Large intestine (tissue), 3 donors: ENCODE results near the gene CCDC9. TPM values are rescaled to one million over a fixed set of nuclear protein-coding genes. Genes with fewer than 3 reads are reported as not detected.

Experiments used
- DNase-seq, 2 donors: peaks; one replicate each; pipeline versions ENCODE4 v3.0.0 to v3.0.0-alpha.2; 2013
- H3K27ac ChIP-seq: one replicate; pipeline ENCODE4 v1.5.1; 2013; ENCODE audit warnings: low read length
- H3K27me3 ChIP-seq: 2 replicates; pipeline ENCODE4 v1.6.1; 2013; ENCODE audit warnings: low read length; ENCODE audit not compliant: control insufficient read depth, insufficient read depth
- H3K36me3 ChIP-seq: 2 replicates; pipeline ENCODE4 v1.6.1; 2013; ENCODE audit warnings: low read length; ENCODE audit not compliant: control insufficient read depth, insufficient read depth
- H3K4me1 ChIP-seq: one replicate; pipeline ENCODE4 v1.6.1; 2013; ENCODE audit warnings: low read length; ENCODE audit not compliant: control insufficient read depth, insufficient read depth
- H3K4me3 ChIP-seq: one replicate; pipeline ENCODE4 v1.5.1; 2013; ENCODE audit warnings: low read length
- H3K9me3 ChIP-seq: one replicate; pipeline ENCODE4 v1.6.1; 2013; ENCODE audit warnings: mild to moderate bottlenecking, low read depth, low read length, moderate library complexity; ENCODE audit not compliant: control insufficient read depth
- WGBS: methylation state at CpG from one replicate; pipeline ENCODE4 v1.1.5; 2013; ENCODE audit warnings: low lambda C conversion rate; ENCODE audit not compliant: insufficient coverage; 5-methylcytosine and 5-hydroxymethylcytosine counted together
- polyA plus RNA-seq: library from polyadenylated mRNA; unstranded; fragments of 120-200 nt; gene quantifications from one replicate; pipeline ENCODE4 v1.2.1, GENCODE V29; 2013

The CCDC9 gene
- polyA plus RNA-seq, 1 donor, result 23.2 TPM

DNA sequence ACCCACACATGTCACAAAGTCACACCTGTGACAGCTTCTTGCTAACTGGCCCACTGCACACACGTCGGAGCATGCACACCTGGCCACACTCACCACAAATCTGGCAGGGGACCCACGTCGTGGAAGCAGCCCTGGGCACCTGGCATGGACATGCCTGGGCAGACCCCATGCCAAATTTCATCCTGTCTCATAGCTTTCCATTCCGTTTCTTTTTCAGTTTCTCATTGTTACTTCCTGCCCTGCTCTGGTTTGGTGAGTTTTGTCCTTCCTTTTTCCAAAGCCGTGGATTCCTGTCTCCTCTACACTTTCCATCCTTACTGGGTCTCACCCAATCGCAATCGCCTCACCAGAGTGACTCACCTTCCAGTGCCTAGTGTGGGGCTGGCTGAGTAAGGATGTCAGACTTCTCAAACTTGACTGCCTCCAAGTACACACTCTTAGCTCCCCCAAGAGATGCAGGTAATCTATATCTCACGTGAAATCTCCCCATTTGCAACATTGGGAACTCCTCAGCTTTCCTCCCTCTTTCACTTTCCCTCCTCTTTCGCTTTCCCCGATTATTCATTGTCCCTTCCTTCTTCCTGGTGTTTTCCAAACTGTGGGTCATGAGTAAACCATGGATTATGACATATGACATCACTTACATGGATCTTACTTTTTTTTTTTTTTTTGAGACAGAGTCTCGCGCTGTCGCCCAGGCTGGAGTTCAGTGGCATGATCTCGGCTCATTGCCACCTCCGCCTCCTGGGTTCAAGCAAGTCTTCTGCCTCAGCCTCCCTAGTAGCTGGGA, 23.7 kb upstream of the CCDC9 start:
- DNase-seq, result peak in 1 of 2 donors; percentile 62
- H3K4me3 ChIP-seq, result no peak overlapping the region
- peaks cover 15% of the 10 kb centered on the region for H3K4me1 ChIP-seq
- H3K27me3 ChIP-seq, result peaks cover 24% of the 10 kb centered on the region
- H3K27ac ChIP-seq, result no peak overlapping the region
- no peaks in the 10 kb centered on the region for H3K36me3 ChIP-seq
- 52% methylated on average over 3 of the region's 16 CpGs for WGBS
- H3K9me3 ChIP-seq, result no peaks in the 10 kb centered on the region

DNA sequence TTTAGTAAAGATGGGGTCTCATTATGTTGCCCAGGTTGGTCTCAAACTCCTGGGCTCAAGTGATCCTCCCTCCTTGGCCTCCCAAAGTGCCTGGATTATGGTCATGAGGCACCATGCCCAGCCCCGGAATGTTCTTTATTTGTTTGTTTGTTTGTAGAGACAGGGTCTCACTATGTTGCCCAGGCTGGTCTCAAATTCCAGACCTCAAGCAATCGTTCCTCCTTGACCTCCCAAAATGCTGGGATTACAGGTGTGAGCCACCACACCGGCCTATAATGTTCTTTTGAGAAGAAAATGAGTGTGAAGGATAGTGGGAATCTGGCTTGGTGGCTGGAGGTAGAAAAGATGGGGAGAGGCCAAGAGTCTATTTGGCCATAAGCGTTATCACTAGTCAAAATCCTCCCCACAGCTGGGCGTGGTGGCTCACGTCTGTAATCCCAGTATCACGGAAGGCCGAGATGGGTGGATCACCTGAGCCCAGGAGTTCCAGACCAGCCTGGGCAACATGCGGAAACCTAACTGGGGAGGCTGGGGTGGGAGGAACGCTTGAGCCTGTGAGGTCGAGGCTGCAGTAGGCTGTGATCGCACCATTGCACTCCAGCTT, 20.2 kb upstream of the CCDC9 start:
- no peaks in the 10 kb centered on the region for H3K9me3 ChIP-seq
- WGBS, result no CpG with 5 or more reads among the region's 12 CpGs

DNA sequence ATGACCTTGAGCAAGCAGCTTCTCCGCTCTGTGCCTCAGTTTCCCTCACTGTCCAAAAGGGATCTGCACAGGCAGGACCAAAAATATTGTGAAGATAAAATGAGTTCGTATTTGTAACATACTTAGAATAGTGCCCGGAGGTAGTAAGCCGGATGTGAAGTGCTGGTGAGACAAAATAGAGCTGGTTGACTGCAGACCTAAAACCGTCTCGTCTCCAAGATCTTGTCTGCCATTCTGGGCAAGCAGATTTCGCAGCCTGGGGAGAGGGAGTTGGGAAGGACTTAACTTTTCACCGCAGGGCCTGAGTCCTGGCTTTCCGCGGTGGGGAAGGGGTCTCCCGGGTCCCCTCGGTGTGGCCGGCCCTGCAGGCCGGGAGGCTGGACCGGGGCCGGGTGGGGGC, 17.2 kb upstream of the CCDC9 start:
- Histone ChIP-seq H3K27me3 (peaks cover 46% of the 10 kb centered on the region), H3K36me3 (no peaks in the 10 kb centered on the region), H3K9me3 (peaks cover 4% of the 10 kb centered on the region), H3K4me3 (no peak overlapping the region), H3K4me1 (peaks cover 23% of the 10 kb centered on the region), H3K27ac (no peak overlapping the region)
- no CpG with 5 or more reads among the region's 16 CpGs for WGBS
- DNase-seq, result peak in 1 of 2 donors; percentile 4

More for the DNA sequence above, 20.2 kb upstream of the CCDC9 start:
- peaks cover 25% of the 10 kb centered on the region for H3K27me3 ChIP-seq
- H3K36me3 ChIP-seq, result no peaks in the 10 kb centered on the region
- DNase-seq, result no peak
- peaks cover 12% of the 10 kb centered on the region for H3K4me1 ChIP-seq
- H3K27ac ChIP-seq, result no peak overlapping the region
- no peak overlapping the region for H3K4me3 ChIP-seq

DNA sequence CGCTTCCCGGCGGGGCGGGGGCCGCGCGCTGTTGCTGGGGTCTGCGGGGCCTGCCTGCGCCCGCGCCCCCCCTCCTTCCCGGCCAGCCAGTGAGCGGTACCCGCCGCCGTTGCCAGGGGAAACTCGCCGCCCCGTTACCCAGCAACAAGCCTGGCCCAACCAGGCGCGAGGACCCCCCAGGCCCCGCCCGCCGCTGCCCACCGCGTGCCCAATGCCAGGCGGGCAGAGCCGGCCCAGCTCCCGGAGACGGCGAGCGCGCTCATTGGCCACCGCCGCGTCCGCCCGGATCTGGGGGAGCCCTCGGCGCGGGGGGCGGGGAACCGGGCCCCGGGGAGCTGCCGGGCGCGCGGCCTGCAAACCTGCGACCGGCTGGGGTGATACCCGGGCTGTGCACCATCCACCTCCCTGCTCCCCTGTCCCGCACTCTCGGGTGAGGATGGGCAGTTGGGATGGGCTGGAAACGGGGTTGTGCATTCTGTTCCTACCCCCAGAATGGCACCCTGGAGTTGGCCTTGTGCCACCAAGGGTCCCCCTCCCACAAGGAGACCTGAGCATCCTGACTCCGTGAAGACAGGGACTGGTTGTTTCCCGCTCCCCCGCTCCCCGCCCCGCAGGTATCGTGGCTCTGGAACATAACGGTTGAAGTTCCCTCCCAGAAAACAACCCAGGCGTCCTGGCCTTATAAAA, 16.6 kb upstream of the CCDC9 start:
- Histone ChIP-seq H3K4me1 (peaks cover 23% of the 10 kb centered on the region), H3K27me3 (peaks cover 46% of the 10 kb centered on the region), H3K36me3 (no peaks in the 10 kb centered on the region), H3K27ac (no peak overlapping the region), H3K9me3 (peaks cover 4% of the 10 kb centered on the region), H3K4me3 (no peak overlapping the region)
- no CpG with 5 or more reads among the region's 62 CpGs for WGBS
- DNase-seq, result peak in 1 of 2 donors; percentile 44

DNA sequence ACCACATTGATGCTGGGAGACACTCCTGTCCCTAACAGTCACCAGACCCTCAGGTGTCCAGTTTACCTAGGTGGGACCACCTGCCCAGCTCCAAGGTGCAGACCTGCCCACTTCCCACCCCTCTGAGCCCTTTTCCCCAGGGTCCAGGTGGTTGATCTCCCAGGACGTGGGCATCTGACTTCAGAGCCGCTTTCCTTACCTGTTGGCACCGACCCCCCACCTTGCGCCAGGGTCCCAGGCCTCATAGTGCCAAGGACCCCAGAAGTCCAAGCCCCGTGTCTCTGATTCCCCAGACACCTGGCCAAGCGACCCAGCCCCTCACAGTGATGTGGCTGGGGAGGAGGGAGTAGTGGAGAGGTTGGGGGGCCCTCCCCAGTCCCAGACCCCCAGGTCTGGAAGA, 15.8 kb upstream of the CCDC9 start:
- peaks cover 46% of the 10 kb centered on the region for H3K27me3 ChIP-seq
- H3K4me3 ChIP-seq, result no peak overlapping the region
- no peak overlapping the region for H3K27ac ChIP-seq

DNA sequence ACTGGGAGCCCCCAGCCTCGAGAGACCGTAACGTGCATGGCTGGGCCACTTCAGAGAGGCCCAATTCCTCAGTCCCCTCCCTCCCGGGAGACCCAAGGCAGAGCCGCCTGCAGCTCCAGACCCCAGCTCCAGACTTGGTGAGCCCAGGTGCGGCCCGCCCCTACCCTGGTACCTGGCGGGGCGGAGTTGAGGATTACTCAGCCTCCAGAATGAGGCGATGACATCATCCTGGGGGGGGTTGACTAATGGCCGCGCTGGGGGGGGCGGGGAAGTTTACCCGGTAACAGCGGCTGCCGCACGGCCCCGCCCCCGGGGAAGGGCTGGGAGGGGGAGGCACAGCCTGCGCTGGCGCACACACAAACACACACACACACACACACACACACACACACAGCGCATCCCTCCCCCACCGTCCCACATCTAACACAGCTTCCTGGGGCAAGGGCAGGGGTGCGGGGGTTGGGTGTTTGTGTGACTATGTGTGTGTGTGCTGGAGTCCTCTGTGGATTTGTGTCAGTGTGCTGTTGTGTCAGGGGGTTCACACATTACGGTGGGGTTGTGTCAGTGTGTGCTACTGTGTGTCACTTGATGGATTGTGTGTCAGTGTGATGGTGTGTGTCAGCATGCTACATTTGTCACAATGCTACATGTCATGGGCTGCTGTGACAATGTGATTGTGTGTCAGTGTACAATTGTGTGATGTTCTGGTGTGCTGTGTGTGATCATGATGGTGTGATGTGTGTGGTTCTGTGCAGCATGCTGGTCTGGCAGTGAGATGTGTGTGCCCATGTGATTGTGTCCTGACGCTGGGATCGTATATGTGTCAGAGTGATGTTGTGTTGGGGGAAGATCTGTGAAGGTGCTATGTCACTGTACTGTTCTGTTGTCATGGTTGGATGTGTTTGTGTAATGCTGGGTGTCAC, 15.1 kb upstream of the CCDC9 start:
- no peak overlapping the region for H3K27ac ChIP-seq
- H3K4me1 ChIP-seq, result peaks cover 23% of the 10 kb centered on the region
- H3K27me3 ChIP-seq, result peaks cover 44% of the 10 kb centered on the region
- H3K9me3 ChIP-seq, result peaks cover 4% of the 10 kb centered on the region
- no CpG with 5 or more reads among the region's 27 CpGs for WGBS
- no peaks in the 10 kb centered on the region for H3K36me3 ChIP-seq
- DNase-seq, result peak; percentile 76 to 81
- no peak overlapping the region for H3K4me3 ChIP-seq

More for the DNA sequence above, 15.8 kb upstream of the CCDC9 start:
- H3K4me1 ChIP-seq, result peaks cover 23% of the 10 kb centered on the region
- peaks cover 4% of the 10 kb centered on the region for H3K9me3 ChIP-seq
- peak in 1 of 2 donors; percentile 4 for DNase-seq
- H3K36me3 ChIP-seq, result no peaks in the 10 kb centered on the region
- no CpG with 5 or more reads among the region's 6 CpGs for WGBS

DNA sequence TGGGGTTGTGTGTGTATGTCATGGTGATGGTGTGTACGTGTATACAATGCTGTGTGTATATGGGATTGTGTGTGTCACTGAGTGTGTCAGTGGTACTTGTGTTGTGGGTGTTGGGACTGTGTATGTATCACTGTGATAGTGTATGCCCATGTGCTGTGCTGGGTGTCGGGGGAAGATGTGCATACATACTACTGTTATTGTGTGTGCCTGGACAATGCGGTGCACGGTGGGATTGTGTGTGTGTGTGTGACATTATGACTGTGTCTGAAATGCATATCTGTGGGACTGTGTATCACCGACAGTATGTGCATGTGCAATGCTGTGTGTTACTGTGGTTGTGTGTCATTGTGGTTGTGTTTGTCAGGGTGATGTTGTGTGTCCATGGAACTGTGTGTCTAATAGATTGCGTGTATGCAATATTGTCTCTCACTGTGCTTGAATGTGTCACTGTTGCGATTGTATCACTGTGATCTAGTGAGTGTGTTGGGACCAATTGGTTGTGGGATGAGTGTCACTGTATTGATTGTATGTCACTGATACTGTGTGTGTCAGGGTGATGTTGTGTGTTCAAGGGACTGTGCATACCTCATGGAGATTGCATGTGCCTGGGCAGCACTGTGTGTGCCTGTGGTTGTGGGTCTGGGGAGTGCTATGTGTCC, 14.3 kb upstream of the CCDC9 start:
- Histone ChIP-seq H3K27me3 (peaks cover 44% of the 10 kb centered on the region), H3K4me1 (peaks cover 23% of the 10 kb centered on the region), H3K27ac (no peak overlapping the region), H3K9me3 (peaks cover 4% of the 10 kb centered on the region), H3K4me3 (no peak overlapping the region), H3K36me3 (no peaks in the 10 kb centered on the region)
- WGBS, result 100% methylated on average over 1 of the region's 7 CpGs
- DNase-seq, result no peak

DNA sequence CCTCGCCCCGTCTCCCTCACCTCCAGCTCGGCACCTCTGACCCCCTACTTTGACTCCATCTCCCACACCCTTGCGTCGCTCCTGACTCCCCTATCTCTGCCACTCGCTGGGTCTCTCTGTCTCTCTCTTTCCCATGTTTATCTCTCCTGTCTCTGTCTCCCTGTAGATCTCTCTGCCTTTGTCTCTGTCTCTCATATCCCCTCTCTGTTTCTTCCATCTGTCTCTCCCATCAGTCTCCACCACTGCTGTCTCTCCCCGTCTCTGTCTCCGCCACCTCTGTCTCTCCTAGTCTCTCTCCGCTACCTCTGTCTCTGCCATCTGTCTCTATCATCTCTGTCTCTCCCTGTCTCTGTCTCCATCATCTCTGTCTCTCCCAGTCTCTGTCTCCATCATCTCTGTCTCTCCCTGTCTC, 13.0 kb upstream of the CCDC9 start:
- no peak overlapping the region for H3K4me3 ChIP-seq
- H3K4me1 ChIP-seq, result peaks cover 23% of the 10 kb centered on the region
- no peak for DNase-seq
- H3K27ac ChIP-seq, result no peak overlapping the region
- peaks cover 44% of the 10 kb centered on the region for H3K27me3 ChIP-seq
- no peaks in the 10 kb centered on the region for H3K36me3 ChIP-seq
- WGBS, result 31% methylated on average over 3 of the region's 9 CpGs
- H3K9me3 ChIP-seq, result peaks cover 4% of the 10 kb centered on the region

DNA sequence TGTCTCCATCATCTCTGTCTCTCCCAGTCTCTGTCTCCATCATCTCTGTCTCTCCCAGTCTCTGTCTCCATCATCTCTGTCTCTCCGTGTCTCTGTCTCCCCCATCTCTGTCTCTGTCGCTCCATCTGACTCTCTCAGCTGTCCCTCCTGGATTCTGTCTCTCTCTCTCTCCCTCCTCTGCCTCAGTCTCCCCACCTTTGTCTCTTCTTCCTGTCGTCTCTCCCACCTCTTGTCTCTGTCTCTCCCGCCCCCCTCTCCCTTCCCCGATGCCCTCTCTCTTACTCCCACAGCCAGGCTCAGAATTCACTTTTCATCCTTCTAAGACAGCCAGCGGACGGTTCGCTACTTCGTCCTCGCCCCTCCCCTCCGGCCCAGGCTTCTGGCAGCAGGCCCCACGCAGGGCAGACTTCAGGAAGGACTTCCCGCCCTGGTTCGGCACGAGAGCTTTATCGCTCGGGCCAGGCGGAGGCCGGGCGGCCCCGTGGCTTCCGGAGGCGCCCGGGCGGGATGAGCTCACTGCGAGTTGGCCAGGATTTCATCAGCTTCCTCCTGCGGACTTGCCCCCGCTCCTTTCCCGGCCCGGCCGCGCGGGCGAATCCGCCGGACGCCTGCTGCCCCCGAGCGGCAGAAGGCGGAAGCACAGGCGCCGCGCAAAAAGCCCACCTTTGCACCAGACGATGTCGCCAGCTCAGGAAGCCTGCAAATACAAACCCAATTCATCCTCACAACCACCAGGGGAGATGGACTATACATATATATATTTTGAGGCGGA, 12.4 kb upstream of the CCDC9 start:
- peaks cover 4% of the 10 kb centered on the region for H3K9me3 ChIP-seq
- peak; percentile 94 to 96 for DNase-seq
- H3K4me3 ChIP-seq, result peak overlapping the region; percentile 25
- H3K36me3 ChIP-seq, result no peaks in the 10 kb centered on the region
- H3K27me3 ChIP-seq, result peaks cover 40% of the 10 kb centered on the region
- H3K4me1 ChIP-seq, result peaks cover 23% of the 10 kb centered on the region
- peak overlapping the region; percentile 30 for H3K27ac ChIP-seq
- 10% methylated on average over 5 of the region's 46 CpGs for WGBS
